Activated CD4-positive, alpha-beta T cell treated with anti-CD3 and anti-CD28 coated beads, Interleukin-2, amount 50 U/mL, for 4 hours (primary cell): ENCODE measurements around the gene ESRRB.

Experiments used
- DNase-seq, 2 experiments: peaks; one replicate each; pipeline ENCODE4 v3.0.0-alpha.2; 2020

ESRRB gene

DNA sequence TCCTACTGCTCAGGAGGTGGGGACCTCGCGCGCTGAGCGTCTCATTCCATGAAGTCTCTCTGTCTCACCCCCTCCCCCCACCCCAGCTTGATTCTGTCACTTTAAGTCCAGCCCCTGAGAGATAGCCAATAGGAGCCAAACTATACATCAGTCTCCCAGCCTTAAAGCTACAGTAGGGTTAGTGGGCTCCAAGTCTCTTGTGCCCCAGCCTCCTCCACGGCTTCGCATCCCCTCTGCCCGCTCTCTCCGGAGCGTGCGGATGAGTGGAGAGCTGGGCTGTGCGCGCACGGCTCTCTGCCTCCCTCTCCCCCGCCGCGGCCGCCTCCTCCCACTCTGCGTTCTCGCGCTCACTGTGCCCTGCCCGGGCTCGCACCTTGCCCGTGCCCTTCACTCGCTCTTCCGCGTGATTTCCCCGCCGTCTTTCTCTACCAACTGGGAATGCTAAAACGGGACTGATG, at the start of gene ESRRB:
ESRRB (plus strand) TSS at position 191 of the 458 bp plus-strand sequence; CDS start at position 456, 265 bp downstream.
- DNase-seq, result no peak

DNA sequence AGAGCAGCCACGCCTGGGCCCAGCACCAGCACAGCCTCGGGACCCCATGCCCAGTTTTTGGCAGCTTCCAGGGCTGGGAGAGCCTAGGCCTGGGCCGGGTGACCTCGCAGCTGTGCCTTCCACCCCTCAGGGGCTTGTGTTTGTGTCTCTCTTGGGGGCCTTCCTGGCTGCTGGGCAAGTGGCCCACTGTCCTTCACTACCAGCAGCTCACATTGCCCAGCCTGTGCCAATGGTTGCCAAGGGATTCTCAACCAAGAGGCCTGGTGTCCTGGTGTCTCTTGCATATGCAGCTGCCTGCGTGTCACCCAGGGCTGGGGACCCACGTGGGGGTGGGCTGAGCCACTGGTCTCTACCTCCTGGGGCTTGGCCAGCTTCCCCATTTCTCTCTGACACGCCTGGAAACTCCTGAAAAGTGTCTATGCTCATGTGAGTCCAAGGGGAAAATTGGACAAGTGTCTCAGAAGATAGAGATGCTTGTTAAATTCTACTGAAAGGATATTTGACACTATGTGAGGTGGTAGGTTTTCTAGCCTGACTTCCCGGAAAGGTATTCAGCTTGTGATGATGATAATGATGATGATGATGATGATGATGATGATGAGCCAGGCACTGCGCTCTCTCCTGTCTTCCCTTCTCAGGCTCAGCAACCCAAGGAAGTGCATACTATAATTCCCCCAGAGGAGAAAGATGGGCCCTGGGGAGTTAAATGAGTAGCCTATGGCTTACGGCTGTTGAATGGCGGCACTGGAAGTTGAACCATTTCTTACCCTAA, 48.8 kb upstream of the ESRRB start:
- DNase-seq, result no peak

DNA sequence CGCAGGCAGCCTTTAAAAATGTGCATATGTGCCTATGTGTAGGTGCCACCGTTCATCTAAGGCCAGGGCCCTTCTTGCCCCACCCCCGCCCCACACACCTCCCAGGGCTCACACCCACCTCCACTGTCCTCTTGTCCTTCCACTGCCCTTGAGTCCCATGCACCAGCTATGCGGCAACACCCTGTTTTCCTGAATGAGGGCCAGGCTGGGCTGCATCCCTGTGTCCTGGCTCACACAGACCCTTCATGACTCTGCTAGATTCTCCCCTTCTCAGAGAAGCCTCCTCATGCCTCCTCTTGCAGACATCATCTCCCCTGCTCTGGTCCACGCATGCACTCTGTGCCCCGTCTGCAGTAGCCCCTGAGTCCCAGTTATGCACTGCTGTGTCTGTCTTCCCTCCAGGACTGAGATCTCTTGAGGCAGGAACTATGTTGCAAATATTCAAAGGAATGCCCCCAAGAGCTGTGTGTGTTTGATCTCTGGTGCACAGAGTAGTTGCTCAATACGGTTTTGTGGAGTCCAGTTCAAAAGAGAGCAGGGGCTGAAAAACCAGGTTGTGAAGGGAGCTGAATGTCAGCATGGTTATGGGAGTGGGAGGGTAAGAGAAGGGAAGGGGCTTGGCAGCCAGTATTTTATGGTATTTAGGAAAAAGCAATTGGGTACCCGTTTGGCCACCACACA, 47.3 kb upstream of the ESRRB start:
- no peak for DNase-seq

DNA sequence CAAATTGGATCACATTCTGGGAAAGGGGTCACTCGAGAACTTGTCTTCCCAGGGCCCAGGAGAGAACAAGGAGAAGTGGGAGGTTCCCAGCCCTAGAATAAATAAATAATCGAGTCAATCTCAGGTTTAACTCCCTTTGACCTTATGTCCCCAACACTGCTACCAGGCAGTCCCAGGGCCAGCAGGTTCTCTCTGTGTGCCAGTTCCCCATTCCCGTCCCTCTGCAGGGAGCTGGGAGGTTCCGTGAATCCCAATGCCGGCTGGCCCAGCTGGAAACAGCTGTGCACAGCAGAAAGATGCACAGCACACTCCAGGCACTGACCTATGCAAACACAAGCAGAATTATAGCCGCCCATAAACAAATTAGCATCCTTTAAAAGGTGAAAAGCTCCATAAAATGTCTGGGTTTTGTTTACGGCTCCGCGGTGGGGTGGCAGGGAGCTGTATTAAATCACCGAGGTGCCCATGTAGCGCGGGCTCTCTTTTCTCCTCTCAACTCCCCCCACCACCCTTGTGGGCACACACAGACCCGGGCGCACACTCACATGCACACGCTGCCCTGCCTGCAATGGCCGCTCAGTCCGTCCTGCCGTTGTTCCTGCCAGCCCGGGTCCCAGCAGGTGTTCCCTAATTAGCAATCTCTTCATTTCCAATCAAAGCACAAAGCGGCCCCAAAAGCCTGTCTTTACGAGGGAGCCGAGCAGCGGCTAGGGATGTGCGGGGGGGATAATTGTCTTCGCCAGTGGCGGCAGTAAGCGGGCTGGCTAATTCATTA, 46.6 kb upstream of the ESRRB start:
- no peak for DNase-seq

DNA sequence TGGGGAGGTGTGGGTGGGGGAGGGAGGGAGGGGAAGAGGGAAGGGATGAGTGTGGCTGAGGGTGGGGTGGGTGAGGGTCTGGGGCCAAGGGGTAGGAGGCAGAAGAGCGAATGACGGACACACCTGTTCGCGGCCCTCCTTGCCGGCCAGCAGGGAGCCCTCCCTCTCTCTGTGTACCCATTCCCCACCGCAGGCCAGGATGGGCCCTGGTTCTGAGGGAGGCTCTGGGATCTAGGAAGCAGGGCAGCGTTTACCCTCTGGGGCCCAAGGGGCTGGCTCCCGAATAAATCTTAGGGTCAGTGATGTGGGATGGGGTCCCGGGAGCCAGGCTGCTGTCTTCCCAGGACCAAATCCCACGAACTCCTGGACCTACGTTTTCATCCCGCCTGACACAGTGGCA, 46.0 kb upstream of the ESRRB start:
- no peak for DNase-seq

DNA sequence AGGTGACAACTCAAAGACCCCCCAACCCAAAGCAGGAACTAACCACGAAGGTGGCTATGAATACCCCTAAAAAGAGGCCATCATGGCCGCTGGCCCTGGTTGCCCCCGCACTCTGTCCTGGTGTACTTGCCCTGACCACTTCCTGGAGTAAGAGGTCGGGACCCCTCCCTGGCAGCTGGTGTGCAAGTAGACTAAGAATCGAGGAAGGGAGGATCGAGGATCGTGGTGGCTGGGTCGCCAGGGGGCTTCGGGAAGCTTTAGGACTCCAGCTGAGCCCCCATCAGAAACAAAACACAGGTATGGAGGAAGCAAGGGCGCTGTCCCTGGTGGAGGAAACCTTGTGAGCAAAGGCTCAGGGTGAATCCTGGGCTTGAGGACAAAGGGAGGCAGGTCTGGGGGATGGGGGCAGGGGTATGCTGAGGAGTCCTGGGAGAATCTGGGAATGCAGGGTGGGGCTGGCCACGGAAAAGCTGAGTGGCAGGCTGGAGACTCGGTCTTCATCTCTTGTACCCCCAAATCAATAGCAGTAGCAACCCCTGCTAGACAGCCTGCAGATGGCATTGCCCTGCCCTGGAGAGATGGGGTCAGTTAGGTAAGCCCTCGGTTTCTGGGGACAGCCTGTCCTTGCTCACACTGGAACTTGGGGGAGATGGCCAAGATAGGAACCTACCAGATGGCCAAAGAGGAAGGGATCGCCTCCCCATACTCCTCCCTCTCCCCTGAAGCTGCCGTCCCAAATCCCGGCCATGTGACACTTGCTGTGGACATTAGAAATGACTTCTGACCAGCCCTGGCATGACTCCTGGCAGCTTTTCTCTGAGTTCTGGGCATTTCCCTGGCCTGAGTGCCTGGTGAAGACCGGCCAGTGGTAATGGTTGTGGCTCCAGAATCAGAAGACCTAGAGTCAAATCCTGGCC, 45.3 kb upstream of the ESRRB start:
- DNase-seq, result no peak

DNA sequence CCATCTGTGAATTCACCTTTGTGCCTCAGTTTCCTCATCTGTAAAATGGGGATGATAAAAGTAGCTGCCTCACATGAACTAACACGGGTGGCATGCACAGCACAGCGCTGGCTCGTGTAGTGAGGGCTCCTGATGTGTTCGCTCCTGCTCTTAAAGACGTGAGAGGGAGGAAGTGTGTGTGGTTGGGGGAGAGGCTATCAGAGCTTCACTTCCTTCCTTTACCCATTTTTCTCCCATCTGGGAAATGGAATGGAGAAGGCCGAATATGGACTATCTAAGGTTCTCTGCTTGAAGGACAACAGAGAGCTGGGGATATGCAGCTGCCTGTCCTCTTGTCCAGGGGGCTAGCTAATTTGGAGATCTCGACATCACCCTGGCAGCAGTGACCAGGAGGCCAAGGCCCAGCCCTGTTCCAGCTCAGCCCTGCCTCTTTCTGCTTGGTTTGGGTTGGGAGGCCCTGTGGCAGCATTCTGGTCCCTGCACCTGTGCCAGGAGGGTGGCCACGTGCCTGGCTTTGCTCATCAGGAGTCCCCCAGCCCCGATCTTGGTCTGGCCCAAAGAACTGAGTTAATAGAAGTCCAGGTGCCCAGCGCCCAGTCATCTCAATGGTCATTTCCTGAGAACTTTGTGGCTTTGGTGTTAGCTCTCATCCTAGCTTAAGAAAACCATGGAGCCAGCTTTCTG, 44.5 kb upstream of the ESRRB start:
- DNase-seq, result no peak

DNA sequence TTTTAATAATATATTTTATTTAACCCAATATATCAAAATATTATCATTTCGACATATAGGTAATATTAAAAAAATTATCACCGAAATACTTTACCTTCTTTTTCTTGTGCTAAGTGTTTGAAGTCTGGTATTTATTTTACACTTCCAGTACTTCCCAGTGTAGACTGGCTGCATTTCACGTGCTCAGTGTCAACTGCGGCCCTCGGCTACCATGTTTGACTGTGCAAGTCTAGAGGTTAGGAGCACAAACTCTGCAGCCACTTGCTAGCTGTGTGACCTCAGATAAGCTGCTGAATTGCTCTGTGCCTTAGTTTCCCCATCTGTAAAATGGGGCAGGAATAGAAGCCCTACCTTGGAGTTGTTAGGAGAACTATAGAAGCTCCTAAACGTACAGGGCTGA, 42.3 kb upstream of the ESRRB start:
- no peak for DNase-seq

DNA sequence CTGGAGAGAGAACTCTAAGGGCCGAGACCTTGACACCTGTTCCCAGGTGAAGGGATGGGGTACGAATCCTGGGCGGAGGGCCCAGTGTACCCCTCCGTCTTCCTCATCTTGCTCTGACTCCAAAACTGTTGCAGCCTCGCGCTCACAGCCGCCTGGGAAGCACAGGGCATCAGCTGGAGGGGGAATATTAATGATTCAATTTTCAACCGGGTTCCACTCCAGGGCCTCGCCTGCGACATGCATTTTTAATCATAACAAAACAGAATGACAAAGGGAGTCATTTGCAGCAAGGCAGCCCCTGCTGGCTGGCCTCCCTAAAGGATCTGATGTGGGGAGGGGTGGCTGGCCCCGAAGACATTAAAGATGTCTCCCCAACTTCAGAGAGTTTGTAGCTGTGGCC, 41.6 kb upstream of the ESRRB start:
- DNase-seq, result no peak

DNA sequence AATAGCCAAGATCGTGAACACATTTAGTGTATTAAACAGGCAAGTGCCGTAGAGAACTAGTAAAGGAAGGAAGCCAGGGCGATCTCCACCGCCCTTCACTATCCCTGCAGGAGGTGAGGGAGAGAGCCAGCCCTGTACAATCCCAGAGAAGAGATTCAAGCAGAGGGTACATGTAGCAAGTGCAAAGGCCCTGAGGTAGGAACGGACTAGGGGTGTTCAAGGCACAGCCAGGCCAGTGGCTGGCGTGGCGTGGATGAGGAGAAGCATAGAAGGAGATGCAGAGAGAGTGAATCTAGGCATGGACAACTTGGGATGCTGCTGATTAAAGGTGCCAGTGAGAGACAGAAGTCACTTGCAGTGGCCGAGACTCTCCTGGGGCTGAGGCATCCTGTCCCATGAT, 39.1 kb upstream of the ESRRB start:
- DNase-seq, result no peak

DNA sequence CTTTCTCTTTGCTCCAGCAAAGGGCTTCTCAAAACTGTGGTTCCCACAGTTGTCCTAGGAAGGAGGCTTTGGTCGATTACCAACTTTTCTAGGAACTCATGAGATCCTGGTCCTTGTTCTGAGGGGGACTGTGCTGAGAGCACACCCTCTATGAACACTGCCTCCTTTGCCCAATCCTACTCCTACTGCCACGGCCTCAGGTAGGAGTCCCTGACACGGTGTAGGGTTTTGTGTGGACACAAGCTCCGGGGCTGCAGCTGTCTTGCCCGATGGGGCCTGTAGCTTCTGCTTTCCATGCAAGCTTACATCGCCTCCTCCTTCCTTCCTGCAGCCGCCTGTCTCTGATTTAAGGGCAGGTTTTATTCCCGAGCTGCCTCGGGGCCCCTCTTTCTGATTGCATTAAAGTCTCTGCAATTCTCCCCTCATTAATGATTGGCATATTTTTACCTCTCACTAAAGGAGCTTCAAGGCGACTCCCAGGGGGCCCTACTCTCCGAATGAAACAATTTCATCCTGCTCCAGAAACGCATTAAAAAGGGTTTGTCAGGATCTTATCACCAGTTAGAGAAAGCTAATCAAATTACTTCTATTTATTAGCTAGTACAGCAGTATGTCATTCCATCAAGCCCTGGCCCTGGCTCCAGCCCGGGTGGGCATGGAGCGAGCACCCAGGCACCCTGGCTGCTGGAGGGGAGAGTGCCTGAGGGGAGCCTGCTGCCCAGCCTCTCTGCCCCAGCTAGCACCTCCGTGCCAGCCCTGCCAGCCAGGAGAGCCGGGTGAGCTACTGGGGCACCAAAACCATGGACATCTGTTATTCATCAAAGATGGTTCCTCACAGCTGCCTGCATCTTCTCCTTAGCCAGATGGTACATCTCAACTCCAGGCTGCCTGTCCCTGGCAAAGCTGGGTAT, 38.0 kb upstream of the ESRRB start:
- no peak for DNase-seq

DNA sequence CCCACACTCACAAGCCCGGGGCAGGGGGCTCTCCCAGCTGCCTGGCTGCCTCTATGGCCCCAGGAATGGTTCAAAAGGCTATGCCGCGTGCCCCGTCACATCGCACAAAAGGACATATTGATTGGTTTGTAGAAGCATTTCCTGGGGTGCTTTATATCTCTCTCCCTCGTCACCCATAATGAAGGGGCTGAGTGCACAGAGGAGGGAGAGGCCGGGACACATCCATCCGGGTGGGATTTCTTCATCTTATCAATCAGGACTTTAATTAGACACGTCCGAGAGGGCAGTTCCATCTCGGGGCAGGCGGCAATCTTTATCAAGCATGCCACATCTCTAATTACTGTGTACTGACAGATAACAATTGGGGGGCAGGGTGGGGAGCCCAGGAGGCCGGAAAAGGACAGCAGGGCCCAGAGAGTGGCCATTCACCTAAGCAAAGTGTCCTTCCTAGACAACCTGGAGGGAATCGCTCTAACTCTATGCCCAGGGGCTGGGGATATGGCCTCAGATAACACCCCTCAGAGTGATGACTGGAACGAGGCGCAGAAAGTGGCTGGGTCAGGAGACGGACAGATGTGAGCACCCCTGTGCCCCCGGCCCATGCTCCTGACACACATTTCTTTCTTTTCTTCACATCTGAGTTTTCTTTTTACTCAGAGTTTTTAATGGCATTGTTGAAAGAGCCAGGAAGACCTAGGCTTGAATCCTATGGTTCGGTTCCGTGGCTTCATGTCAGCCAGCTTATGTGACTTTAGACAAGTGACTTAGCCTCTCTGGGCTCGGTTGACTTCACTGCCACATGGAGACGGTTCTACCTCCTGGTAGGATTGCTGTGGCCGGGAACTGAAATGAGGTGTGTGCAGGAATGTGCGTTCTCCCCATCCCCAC, 36.0 kb upstream of the ESRRB start:
- DNase-seq, result no peak

DNA sequence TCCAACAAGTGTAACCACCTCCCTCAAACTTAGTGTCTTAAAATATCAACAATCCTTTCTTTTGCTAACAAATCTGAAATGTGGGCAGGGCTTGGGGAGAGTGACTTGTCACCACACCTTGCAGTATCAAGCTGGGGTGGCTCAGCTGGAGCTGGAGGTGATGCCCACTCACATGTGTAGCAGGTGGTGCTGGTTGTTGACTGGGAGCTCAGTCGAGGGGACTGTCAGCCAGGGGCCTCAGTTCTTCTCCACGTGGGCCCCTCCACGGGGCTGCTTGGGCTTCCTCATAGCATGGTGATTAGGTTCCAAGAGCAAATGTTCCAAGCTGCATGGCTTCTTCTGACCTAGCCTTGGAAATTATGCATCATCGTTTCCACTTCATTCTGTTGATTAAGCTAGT, 32.6 kb upstream of the ESRRB start:
- no peak for DNase-seq

DNA sequence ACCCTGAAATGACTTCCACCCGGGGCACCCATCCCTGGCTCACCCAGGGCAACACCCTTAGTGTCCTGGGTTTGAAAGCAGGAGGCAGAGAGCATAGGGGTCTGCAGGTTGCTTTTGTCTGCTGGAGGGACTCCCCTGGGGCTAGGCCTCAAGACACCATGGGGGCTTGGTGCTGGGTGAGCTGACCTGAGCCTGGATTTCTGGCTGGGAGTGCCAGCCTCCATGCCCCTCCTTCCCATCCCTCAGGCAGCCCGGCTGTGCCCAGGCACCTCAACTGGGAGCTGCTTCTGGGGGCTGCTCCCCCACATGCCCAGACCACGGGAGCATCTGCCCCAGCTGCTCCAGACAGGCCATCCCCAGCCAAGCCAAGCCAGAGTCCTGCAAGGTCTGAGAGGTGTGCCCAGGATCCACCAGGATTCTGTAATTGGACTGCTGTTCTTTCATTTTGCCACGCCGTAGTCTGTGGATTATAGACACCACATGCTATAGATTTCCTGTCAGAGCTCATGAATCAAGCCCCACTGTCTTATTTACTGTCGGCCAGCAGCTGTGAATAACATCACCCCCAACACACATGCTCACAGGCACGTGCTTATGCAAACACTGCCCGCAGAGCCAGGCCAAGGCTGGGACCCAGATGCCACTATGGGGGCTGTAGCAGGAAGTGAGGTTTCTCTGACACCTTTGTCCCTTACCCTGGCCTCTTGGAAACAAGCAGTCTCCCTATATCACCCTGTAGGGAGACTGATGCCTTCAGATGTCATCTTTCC, 29.4 kb upstream of the ESRRB start:
- DNase-seq, result no peak

DNA sequence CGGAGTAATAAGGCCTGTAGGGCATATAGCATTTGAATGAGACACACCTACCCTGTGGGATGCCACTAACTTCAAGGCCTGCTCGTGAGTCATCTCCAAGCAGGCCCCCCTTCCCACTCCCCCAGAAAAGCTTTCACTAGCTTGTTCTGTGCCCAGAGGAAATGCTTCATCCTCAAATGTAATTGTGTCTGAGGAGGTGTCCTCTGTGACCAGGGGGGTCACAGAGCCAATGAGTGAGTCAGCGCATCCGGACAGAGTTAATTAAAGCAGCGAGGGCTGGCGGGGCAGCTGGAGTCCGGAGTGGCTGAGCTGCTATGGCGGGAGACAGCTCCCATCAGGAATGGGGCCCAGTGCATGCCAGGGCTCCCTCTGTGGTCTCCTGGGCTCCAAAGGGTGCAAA, 27.0 kb upstream of the ESRRB start:
- DNase-seq, result no peak

DNA sequence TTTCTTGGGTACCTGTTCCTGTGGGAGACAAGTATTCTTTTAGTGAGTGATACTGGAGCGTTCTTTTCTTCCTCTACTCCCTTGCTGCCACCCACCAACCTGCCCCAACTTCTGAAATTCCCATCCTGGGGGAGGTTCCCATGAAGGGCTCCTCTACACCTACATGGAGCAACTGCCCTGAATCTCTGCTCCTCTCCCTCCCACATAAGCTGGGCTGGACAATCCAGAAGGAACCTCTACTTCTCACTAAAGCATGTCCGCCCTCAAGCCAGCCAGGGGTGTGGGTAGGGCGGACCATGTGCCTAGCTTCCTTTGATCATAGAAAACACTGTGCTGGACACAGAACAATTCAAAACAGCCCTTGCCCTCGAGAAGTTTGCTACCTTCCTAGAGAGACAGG, 25.9 kb upstream of the ESRRB start:
- no peak for DNase-seq

DNA sequence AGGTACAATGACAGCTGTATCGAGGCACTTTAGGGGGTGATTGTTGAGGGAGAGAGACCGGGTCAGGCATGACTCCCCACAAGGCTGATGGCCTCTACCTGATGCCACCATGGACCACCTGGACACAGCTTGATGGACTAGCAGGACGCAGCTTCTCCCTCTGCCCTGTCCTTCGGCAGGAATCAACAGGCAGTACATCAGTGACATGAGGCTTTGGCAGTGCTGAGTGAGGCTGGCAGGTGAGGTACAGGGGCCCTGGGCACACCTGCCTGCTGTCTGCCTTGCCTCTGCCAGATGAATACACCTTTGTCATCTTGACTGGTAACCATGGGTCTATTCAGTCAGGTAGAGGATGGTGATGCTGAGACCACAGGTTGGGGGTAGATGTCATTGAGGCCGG, 25.3 kb upstream of the ESRRB start:
- DNase-seq, result no peak

DNA sequence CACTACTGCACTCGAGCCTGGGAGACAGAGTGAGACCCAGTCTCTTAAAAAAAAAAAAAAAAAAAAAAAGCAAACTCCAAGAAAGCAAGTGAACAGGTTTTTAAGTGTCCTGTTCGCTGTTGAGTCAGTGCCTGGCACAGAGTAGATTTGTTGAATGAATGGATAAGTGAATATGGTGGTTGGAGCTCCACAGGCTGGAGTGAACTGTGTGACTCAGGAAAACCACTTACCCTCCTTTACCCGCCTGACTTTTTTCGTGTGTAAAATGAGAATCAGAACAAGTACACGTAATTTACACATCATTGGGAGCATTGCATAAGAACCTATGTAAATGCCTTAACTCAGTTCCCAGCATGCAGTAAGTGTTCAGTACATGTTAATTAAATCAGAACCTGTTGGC, 24.0 kb upstream of the ESRRB start:
- DNase-seq, result no peak
